Measurements from ENCODE around the gene PAMR1. TPM values are rescaled to one million over a fixed set of nuclear protein-coding genes. Genes with fewer than 3 reads are reported as not detected.

Gene PAMR1
- total and polyA plus RNA-seq, 2 of the 8 experiments (the other 6 are each of a cell fraction or from before 2014, with no cell fraction given) = 3.0 to 6.9 TPM

DNA sequence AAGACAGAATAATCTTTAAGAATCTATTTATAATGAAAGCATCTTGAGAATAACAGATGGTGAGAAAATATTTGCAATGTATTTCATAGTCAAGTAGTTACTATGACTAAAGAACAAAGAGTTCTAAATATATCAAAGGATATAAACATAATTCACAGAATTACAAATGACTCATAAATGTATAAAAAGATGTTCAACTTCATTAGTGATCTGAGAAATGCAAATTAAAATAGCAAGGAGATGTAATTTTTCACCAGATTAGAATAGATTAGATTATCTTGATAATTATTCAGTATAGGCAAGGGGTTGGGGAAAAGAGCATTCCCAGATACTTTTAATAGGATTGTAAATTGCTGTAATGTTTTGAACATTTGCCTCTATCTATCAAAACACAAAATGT, 30.1 kb upstream of the PAMR1 start (continued):
- TF ChIP-seq CBX8 (IDR thresholded peaks at IDR 0.05; ENCODE audit: borderline replicate concordance, low read depth, low read length) = no peak
- no peak for TF ChIP-seq JUN (IDR thresholded peaks at IDR 0.05; ENCODE audit: low read depth, low read length)
- TF ChIP-seq GABPA (IDR thresholded peaks at IDR 0.05; ENCODE audit: borderline replicate concordance, insufficient read depth, low read length) = no peak
- TF ChIP-seq TAF7 (optimal IDR thresholded peaks at IDR 0.05; ENCODE audit: borderline replicate concordance, low read depth, low read length) = no peak

Data from H1 (cell line).